Measurements from ENCODE around the gene FAAP20.

DNA sequence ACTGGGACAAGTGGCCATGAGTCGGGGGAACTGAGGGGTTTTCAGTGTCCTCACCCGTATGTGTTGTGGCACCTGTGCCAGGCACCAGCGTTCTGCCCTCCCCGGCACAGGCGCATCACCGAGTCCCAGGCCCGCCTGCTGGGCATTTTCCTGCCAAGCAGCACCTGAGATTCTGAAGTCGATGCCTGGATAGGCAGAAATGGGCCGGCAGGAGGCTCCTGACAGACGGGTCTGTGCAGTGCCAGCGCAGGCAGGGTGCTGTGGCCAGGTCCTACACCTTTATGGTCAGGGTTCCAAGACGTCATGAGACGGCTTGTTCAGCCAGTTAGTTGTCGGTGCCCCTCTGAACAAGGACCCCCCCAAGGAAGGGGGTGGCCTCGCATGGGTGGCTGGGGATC lies 10.6 kb downstream of the FAAP20 start:
- TF ChIP-seq, protein P1, sequence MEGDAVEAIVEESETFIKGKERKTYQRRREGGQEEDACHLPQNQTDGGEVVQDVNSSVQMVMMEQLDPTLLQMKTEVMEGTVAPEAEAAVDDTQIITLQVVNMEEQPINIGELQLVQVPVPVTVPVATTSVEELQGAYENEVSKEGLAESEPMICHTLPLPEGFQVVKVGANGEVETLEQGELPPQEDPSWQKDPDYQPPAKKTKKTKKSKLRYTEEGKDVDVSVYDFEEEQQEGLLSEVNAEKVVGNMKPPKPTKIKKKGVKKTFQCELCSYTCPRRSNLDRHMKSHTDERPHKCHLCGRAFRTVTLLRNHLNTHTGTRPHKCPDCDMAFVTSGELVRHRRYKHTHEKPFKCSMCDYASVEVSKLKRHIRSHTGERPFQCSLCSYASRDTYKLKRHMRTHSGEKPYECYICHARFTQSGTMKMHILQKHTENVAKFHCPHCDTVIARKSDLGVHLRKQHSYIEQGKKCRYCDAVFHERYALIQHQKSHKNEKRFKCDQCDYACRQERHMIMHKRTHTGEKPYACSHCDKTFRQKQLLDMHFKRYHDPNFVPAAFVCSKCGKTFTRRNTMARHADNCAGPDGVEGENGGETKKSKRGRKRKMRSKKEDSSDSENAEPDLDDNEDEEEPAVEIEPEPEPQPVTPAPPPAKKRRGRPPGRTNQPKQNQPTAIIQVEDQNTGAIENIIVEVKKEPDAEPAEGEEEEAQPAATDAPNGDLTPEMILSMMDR (IDR thresholded peaks at IDR 0.05), result no peak
- TF ChIP-seq CREB1 (CRISPR knock-in tag; IDR thresholded peaks at IDR 0.05), result no peak
- TF ChIP-seq ZNF263 (CRISPR knock-in tag; IDR thresholded peaks at IDR 0.05; ENCODE audit: low read depth), result no peak
- TF ChIP-seq ESRRA (CRISPR knock-in tag; IDR thresholded peaks at IDR 0.05; ENCODE audit: borderline replicate concordance), result no peak
- TF ChIP-seq NR1H2 (CRISPR knock-in tag; IDR thresholded peaks at IDR 0.05), result no peak
- TF ChIP-seq, protein P2, sequence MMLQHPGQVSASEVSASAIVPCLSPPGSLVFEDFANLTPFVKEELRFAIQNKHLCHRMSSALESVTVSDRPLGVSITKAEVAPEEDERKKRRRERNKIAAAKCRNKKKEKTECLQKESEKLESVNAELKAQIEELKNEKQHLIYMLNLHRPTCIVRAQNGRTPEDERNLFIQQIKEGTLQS (CRISPR knock-in tag; conservative IDR thresholded peaks at IDR 0.05), result no peak
- TF ChIP-seq ZNF423 (CRISPR knock-in tag; IDR thresholded peaks at IDR 0.05), result no peak
- TF ChIP-seq, protein P3, sequence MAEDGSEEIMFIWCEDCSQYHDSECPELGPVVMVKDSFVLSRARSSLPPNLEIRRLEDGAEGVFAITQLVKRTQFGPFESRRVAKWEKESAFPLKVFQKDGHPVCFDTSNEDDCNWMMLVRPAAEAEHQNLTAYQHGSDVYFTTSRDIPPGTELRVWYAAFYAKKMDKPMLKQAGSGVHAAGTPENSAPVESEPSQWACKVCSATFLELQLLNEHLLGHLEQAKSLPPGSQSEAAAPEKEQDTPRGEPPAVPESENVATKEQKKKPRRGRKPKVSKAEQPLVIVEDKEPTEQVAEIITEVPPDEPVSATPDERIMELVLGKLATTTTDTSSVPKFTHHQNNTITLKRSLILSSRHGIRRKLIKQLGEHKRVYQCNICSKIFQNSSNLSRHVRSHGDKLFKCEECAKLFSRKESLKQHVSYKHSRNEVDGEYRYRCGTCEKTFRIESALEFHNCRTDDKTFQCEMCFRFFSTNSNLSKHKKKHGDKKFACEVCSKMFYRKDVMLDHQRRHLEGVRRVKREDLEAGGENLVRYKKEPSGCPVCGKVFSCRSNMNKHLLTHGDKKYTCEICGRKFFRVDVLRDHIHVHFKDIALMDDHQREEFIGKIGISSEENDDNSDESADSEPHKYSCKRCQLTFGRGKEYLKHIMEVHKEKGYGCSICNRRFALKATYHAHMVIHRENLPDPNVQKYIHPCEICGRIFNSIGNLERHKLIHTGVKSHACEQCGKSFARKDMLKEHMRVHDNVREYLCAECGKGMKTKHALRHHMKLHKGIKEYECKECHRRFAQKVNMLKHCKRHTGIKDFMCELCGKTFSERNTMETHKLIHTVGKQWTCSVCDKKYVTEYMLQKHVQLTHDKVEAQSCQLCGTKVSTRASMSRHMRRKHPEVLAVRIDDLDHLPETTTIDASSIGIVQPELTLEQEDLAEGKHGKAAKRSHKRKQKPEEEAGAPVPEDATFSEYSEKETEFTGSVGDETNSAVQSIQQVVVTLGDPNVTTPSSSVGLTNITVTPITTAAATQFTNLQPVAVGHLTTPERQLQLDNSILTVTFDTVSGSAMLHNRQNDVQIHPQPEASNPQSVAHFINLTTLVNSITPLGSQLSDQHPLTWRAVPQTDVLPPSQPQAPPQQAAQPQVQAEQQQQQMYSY (CRISPR knock-in tag; IDR thresholded peaks at IDR 0.05), result no peak

Measured in WTC11 (cell line).